Loucy (cell line): ENCODE data around the gene CD8A.

ENCODE experiments used
- CTCF ChIP-seq: fragments of 200-600 bp; sonication (generic); conservative IDR thresholded peaks from 2 replicates; pipeline ENCODE4 v1.5.1; 2014; ENCODE audit warnings: mild to moderate bottlenecking, antibody characterized with exemption, low read length
- EZH2phosphoT487 ChIP-seq: fragments of 200-600 bp; IDR thresholded peaks from 2 replicates; pipeline ENCODE4 v1.6.1; 2018; ENCODE audit warnings: antibody characterized with exemption, mild to moderate bottlenecking, moderate library complexity, borderline replicate concordance

GRCh38 chr2:86783615-86784339 is 6.9 kb downstream of the CD8A start:
- no peak for TF ChIP-seq CTCF
- no peak for TF ChIP-seq EZH2phosphoT487
